Epithelial cell of prostate (primary cell): Measurements from ENCODE around the gene LDLRAD2.
"Not testable (repeated sequence)": the region's sequence is repeated elsewhere in the genome, so short reads cannot be mapped to it uniquely, and the experiment has no call there.

Experiments
- DNase-seq: peaks from one replicate; pipeline ENCODE4 v3.0.0-alpha.2; 2011; ENCODE audit warnings: low read depth, low spot score
- H3K27ac ChIP-seq: fragments of 450-650 bp; 2 replicates; pipeline ENCODE4 v1.5.1; 2017; ENCODE audit warnings: mild to moderate bottlenecking

The LDLRAD2 gene

GRCh38 chr1:21782868-21783678 lies 29.0 kb upstream of the LDLRAD2 start, which contains the start of gene USP48:
Gene USP48 (minus strand): TSS chr1:21783149. CDS start chr1:21782957, 192 bp downstream.
- H3K27ac ChIP-seq = peak within 1 kb of the TSS; percentile 100
- peak; percentile 78 for DNase-seq

GRCh38 chr1:21783679-21784603 lies 28.1 kb upstream of the LDLRAD2 start:
- no peak for DNase-seq

GRCh38 chr1:21785764-21786163 lies 26.3 kb upstream of the LDLRAD2 start:
- not testable (repeated sequence) for DNase-seq, H3K27ac ChIP-seq

More at GRCh38 chr1:21783679-21784603, 28.1 kb upstream of the LDLRAD2 start:
- peak overlapping the region; percentile 100 for H3K27ac ChIP-seq

- peak overlapping the region; percentile 95 for H3K27ac ChIP-seq
- no peak for DNase-seq
These were observed 25.4 kb upstream of the LDLRAD2 start for GRCh38 chr1:21786640-21787039.

GRCh38 chr1:21793104-21793503 lies 19.0 kb upstream of the LDLRAD2 start:
- H3K27ac ChIP-seq = no peak overlapping the region
- DNase-seq = no peak

GRCh38 chr1:21794656-21795055 lies 17.4 kb upstream of the LDLRAD2 start:
- no peak overlapping the region for H3K27ac ChIP-seq
- no peak for DNase-seq

- no peak for DNase-seq
- H3K27ac ChIP-seq = no peak overlapping the region
These were observed 17.0 kb upstream of the LDLRAD2 start for GRCh38 chr1:21795075-21795474.

GRCh38 chr1:21799730-21800129 lies 12.3 kb upstream of the LDLRAD2 start:
- no peak for DNase-seq
- H3K27ac ChIP-seq = no peak overlapping the region

GRCh38 chr1:21801100-21801499 lies 11.0 kb upstream of the LDLRAD2 start:
- H3K27ac ChIP-seq = peak overlapping the region; percentile 7
- DNase-seq = no peak

- H3K27ac ChIP-seq = no peak overlapping the region
- DNase-seq = no peak
These were observed 7.5 kb upstream of the LDLRAD2 start for GRCh38 chr1:21804536-21804935.

GRCh38 chr1:21813542-21813941 lies 1.5 kb downstream of the LDLRAD2 start:
- no peak overlapping the region for H3K27ac ChIP-seq
- no peak for DNase-seq

- H3K27ac ChIP-seq = no peak overlapping the region
- DNase-seq = no peak
These were observed 2.3 kb downstream of the LDLRAD2 start for GRCh38 chr1:21814241-21814918.

GRCh38 chr1:21814981-21815582 lies 3.0 kb downstream of the LDLRAD2 start:
- no peak for DNase-seq

GRCh38 chr1:21815724-21816321 lies 3.8 kb downstream of the LDLRAD2 start:
- H3K27ac ChIP-seq = no peak overlapping the region
- DNase-seq = no peak

More at GRCh38 chr1:21814981-21815582, 3.0 kb downstream of the LDLRAD2 start:
- H3K27ac ChIP-seq = no peak overlapping the region

GRCh38 chr1:21816602-21817302 lies 4.7 kb downstream of the LDLRAD2 start:
- no peak overlapping the region for H3K27ac ChIP-seq
- DNase-seq = no peak

GRCh38 chr1:21818656-21819055 lies 6.6 kb downstream of the LDLRAD2 start:
- no peak overlapping the region for H3K27ac ChIP-seq

GRCh38 chr1:21820597-21821232 lies 8.7 kb downstream of the LDLRAD2 start:
- no peak for DNase-seq
- no peak overlapping the region for H3K27ac ChIP-seq

More at GRCh38 chr1:21818656-21819055, 6.6 kb downstream of the LDLRAD2 start:
- DNase-seq = no peak

- DNase-seq = no peak
These were observed 9.4 kb downstream of the LDLRAD2 start for GRCh38 chr1:21821385-21822019.

More at GRCh38 chr1:21821385-21822019, 9.4 kb downstream of the LDLRAD2 start:
- no peak overlapping the region for H3K27ac ChIP-seq
